SK-N-SH (cell line): Measurements from ENCODE around the gene TGFBR3. TPM values are rescaled to one million over a fixed set of nuclear protein-coding genes. Genes with fewer than 3 reads are reported as not detected.

Experiments
- CTCF ChIA-PET: fragments of 300-600, 350-600 bp; formaldehyde crosslinking; extraction: SDS; loops from one replicate; lab custom pipeline; 2021; lab: Yijun Ruan, JAX
- POLR2A ChIA-PET: fragments of 350-600 bp; sonication (Branson Sonifier 250); formaldehyde crosslinking; extraction: SDS; loops from one replicate; lab custom pipeline; 2020; ENCODE audit warnings: antibody characterized with exemption, inconsistent platforms; lab: Yijun Ruan, JAX
- DNase-seq: peaks from one replicate; pipeline ENCODE4 v3.0.0; 2012
- H2AFZ ChIP-seq: fragments of 200-600 bp; sonication (generic); 2 replicates; pipeline ENCODE4 v1.8.1; 2016; ENCODE audit warnings: antibody characterized with exemption, mild to moderate bottlenecking, low read depth
- H3F3A ChIP-seq: fragments of 200-600 bp; sonication (generic); replicated peaks from 2 replicates; pipeline ENCODE3; 2016; ENCODE audit warnings: antibody characterized with exemption, mild to moderate bottlenecking; ENCODE audit not compliant: insufficient read depth
- H3K27ac ChIP-seq, 2 experiments: fragments of 200-500 bp in 1 of 2; fragments of 200-600 bp in 1 of 2; sonication (Bioruptor generic) in 1 of 2; sonication (generic), shearing (Covaris generic) in 1 of 2; 2 replicates each; pipeline versions ENCODE4 v1.5.1 to v1.6.1; 2014 to 2016; ENCODE audit warnings: low read depth in 2 of 2, inconsistent platforms in 1 of 2, low read length in 1 of 2, mild to moderate bottlenecking in 1 of 2, mixed read lengths in 1 of 2
- H3K27me3 ChIP-seq: fragments of 200-600 bp; sonication (generic), shearing (Covaris generic); 2 replicates; pipeline ENCODE4 v1.6.1; 2016; ENCODE audit warnings: mixed run types; ENCODE audit not compliant: insufficient read depth
- H3K36me3 ChIP-seq, 2 experiments: fragments of 200-500 bp in 1 of 2; fragments of 200-600 bp in 1 of 2; sonication (Bioruptor generic) in 1 of 2; sonication (generic) in 1 of 2; replicated peaks in 1 of 2; 2 replicates each; pipeline versions ENCODE3 to v1.5.1; 2014 to 2016; ENCODE audit warnings: low read length in 1 of 2, mild to moderate bottlenecking in 1 of 2; ENCODE audit not compliant: insufficient read depth in 2 of 2, control insufficient read depth in 1 of 2
- H3K4me1 ChIP-seq, 2 experiments: fragments of 200-500 bp in 1 of 2; fragments of 200-600 bp in 1 of 2; sonication (Bioruptor generic) in 1 of 2; sonication (generic), shearing (Covaris generic) in 1 of 2; 2 replicates each; pipeline versions ENCODE4 v1.5.1 to v1.6.1; 2014 to 2016; ENCODE audit warnings: low read depth in 1 of 2, low read length in 1 of 2, mixed run types in 1 of 2; ENCODE audit not compliant: insufficient read depth in 2 of 2, control insufficient read depth in 1 of 2
- H3K4me2 ChIP-seq: fragments of 200-600 bp; sonication (generic), shearing (Covaris generic); 2 replicates; pipeline ENCODE4 v1.6.1; 2017; ENCODE audit warnings: mixed run types
- H3K4me3 ChIP-seq, 2 experiments: fragments of 200-500 bp in 1 of 2; fragments of 200-600 bp in 1 of 2; sonication (Bioruptor generic) in 1 of 2; sonication (generic), shearing (Covaris generic) in 1 of 2; 2 replicates each; pipeline versions ENCODE4 v1.5.1 to v1.8.1; 2014 to 2016; ENCODE audit warnings: low read depth in 2 of 2, inconsistent platforms in 1 of 2, low read length in 1 of 2, mild to moderate bottlenecking in 1 of 2, mixed read lengths in 1 of 2, moderate library complexity in 1 of 2
- H3K79me2 ChIP-seq: fragments of 200-600 bp; sonication (generic); 2 replicates; pipeline ENCODE4 v1.8.1; 2017; ENCODE audit warnings: mild to moderate bottlenecking; ENCODE audit not compliant: insufficient read depth
- H3K9ac ChIP-seq: fragments of 200-600 bp; sonication (generic); 2 replicates; pipeline ENCODE4 v1.6.1; 2017; ENCODE audit warnings: mixed run types
- H3K9me2 ChIP-seq: fragments of 200-600 bp; sonication (generic); 2 replicates; pipeline ENCODE4 v1.6.1; 2017; ENCODE audit warnings: mixed run types
- H3K9me3 ChIP-seq: fragments of 200-600 bp; sonication (generic); 2 replicates; pipeline ENCODE4 v1.6.1; 2017; ENCODE audit warnings: mixed run types, mild to moderate bottlenecking, moderate library complexity
- H4K20me1 ChIP-seq: fragments of 200-600 bp; sonication (generic); 2 replicates; pipeline ENCODE4 v1.6.1; 2017; ENCODE audit warnings: mild to moderate bottlenecking, mixed run types; ENCODE audit not compliant: insufficient read depth
- ELF1 ChIP-seq: IDR thresholded peaks from 2 replicates; pipeline ENCODE4 v1.4.0; 2012
- EP300 ChIP-seq, 2 experiments: IDR thresholded peaks; 2 replicates each; pipeline versions ENCODE4 v1.4.0 to v1.6.1; 2012; ENCODE audit warnings: borderline replicate concordance in 1 of 2, low read depth in 1 of 2, low read length in 1 of 2
- FOSL2 ChIP-seq: IDR thresholded peaks from 2 replicates; pipeline ENCODE4 v1.4.0; 2012; ENCODE audit warnings: low read depth, mild to moderate bottlenecking, moderate library complexity, borderline replicate concordance
- GATA2 ChIP-seq: sonication (generic); formaldehyde crosslinking; IDR thresholded peaks from 2 replicates; pipeline ENCODE4 v1.5.0; 2020; ENCODE audit warnings: mild to moderate bottlenecking, missing genetic modification reagents
- IRF3 ChIP-seq: fragments of 150-350 bp; IDR thresholded peaks from 2 replicates; pipeline ENCODE4 v1.6.1; 2016; ENCODE audit warnings: mild to moderate bottlenecking, low read depth, low read length
- NFIC ChIP-seq: IDR thresholded peaks from 2 replicates; pipeline ENCODE4 v1.4.0; 2012; ENCODE audit warnings: borderline replicate concordance
- NRF1 ChIP-seq: IDR thresholded peaks from 2 replicates; pipeline ENCODE4 v1.6.1; 2012; ENCODE audit warnings: low read depth, mild to moderate bottlenecking, low read length
- POLR2AphosphoS5 ChIP-seq: IDR thresholded peaks from 2 replicates; pipeline ENCODE4 v1.6.1; 2012; ENCODE audit warnings: low read depth, low read length
- RAD21 ChIP-seq: IDR thresholded peaks from 2 replicates; pipeline ENCODE4 v1.6.1; 2012; ENCODE audit warnings: mild to moderate bottlenecking, low read length
- RCOR1 ChIP-seq: fragments of 150-350 bp; IDR thresholded peaks from 2 replicates; pipeline ENCODE4 v1.6.1; 2017; ENCODE audit warnings: antibody characterized with exemption, low read length
- RXRA ChIP-seq: IDR thresholded peaks from 2 replicates; pipeline ENCODE4 v1.4.0; 2012; ENCODE audit warnings: low read depth, mild to moderate bottlenecking, borderline replicate concordance
- SIN3A ChIP-seq: IDR thresholded peaks from 2 replicates; pipeline ENCODE4 v1.6.1; 2012; ENCODE audit warnings: low read depth, mild to moderate bottlenecking, low read length, moderate library complexity, borderline replicate concordance
- SMC3 ChIP-seq: IDR thresholded peaks from 2 replicates; pipeline ENCODE4 v1.6.1; 2012; ENCODE audit warnings: low read depth, low read length, improper control_type of control experiment
- TAF1 ChIP-seq: IDR thresholded peaks from 2 replicates; pipeline ENCODE4 v1.6.1; 2012; ENCODE audit warnings: low read depth, mild to moderate bottlenecking, low read length, moderate library complexity, borderline replicate concordance
- TEAD4 ChIP-seq: IDR thresholded peaks from 2 replicates; pipeline ENCODE4 v1.4.0; 2012; ENCODE audit warnings: mild to moderate bottlenecking, borderline replicate concordance; ENCODE audit not compliant: insufficient read depth
- USF2 ChIP-seq: fragments of 150-350 bp; IDR thresholded peaks from 2 replicates; pipeline ENCODE4 v1.6.1; 2017; ENCODE audit warnings: antibody characterized with exemption, low read length, low read depth, borderline replicate concordance
- YY1 ChIP-seq: IDR thresholded peaks from 2 replicates; pipeline ENCODE4 v1.4.0; 2012; ENCODE audit warnings: low read depth, mild to moderate bottlenecking
- ZBTB33 ChIP-seq: IDR thresholded peaks from 2 replicates; pipeline ENCODE4 v1.4.0; 2012; ENCODE audit warnings: low read depth, borderline replicate concordance
- WGBS: methylation state at CpG from one replicate; pipeline ENCODE4 v1.1.6; 2017; ENCODE audit warnings: low lambda C conversion rate; 5-methylcytosine and 5-hydroxymethylcytosine counted together
- polyA plus RNA-seq, 3 experiments: library from polyadenylated mRNA; depleted of rRNA; stranded (reverse); fragments of >200 nt; gene quantifications; 2 replicates each; pipeline ENCODE4 v1.2.3, GENCODE V29; 2012
- TF ChIP-seq, protein P1 (sequence below): IDR thresholded peaks from 2 replicates; pipeline ENCODE4; 2012
- TF ChIP-seq, protein P2 (sequence below): IDR thresholded peaks from 2 replicates; pipeline ENCODE4 v1.4.0; 2012; ENCODE audit warnings: low read depth, borderline replicate concordance
- TF ChIP-seq, protein P3 (sequence below): IDR thresholded peaks from 2 replicates; pipeline ENCODE4 v1.4.0; 2012; ENCODE audit warnings: low read depth

TGFBR3 gene
- polyA plus RNA-seq, 1 of the 3 experiments (the other 2 are of a cell fraction): 0.07 TPM

GRCh38 chr1:91929250-91929649 lies 43.3 kb upstream of the TGFBR3 start:
- H4K20me1 ChIP-seq: no peaks in the 10 kb centered on the region
- H3K4me3 ChIP-seq: no peak overlapping the region
- H3K79me2 ChIP-seq: no peaks in the 10 kb centered on the region
- H3K27me3 ChIP-seq: no peaks in the 10 kb centered on the region
- 6% methylated on average over 2 of the region's 2 CpGs for WGBS
- H3K4me2 ChIP-seq: no peak overlapping the region
- no peak overlapping the region for H3K9ac ChIP-seq
- H2AFZ ChIP-seq: no peak overlapping the region
- H3K36me3 ChIP-seq: no peaks in the 10 kb centered on the region
- no peaks in the 10 kb centered on the region for H3K9me3 ChIP-seq
- POLR2A ChIA-PET: no interaction called here
- CTCF ChIA-PET: interaction anchor here (1.2 to 4.5 kb wide), 3 partner anchors 362 to 764 kb away, joined by 6 to 19 read pairs (median 7); no protein-coding TSS in a partner anchor
- no peak overlapping the region for H3K27ac ChIP-seq
- TF ChIP-seq POLR2AphosphoS5 (no peak), TAF1 (no peak), SMC3 (no peak), TEAD4 (no peak), RCOR1 (no peak), EP300 (IDR thresholded peaks at IDR 0.05; ENCODE audit: borderline replicate concordance in 1 of 2, low read depth in 1 of 2, low read length in 1 of 2) (no peak), ZBTB33 (no peak), YY1 (no peak)
- H3F3A ChIP-seq: no peaks in the 10 kb centered on the region
- H3K9me2 ChIP-seq: no peaks in the 10 kb centered on the region
- no peak for DNase-seq
- no peaks in the 10 kb centered on the region for H3K4me1 ChIP-seq

DNA sequence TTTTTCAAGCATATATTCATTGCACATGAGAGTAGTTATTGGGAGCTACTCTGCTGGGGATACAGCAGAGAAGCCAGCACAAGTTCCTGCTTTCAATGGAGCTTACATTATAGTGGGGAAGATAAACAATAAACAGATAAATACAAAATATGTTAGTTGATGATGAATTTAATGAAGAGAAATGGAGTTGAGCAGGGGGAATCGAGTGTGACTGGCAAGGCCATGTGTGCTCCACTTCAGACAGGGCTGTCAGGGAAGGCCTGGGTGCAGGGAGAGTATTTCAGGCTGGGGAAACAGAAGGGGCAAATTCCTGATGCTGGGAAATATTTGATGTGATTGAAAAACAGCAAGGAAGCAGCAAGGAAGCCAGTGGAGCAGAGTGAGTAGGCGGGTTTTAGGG lies 42.1 kb upstream of the TGFBR3 start:
- CTCF ChIA-PET: interaction anchor here (0.7 to 4.5 kb wide), 12 partner anchors 9 to 762 kb away, joined by 3 to 19 read pairs (median 3); no protein-coding TSS in a partner anchor

More for the DNA sequence above, 42.1 kb upstream of the TGFBR3 start:
- H3K4me2 ChIP-seq: no peak overlapping the region
- no peak overlapping the region for H3K27ac ChIP-seq
- no peaks in the 10 kb centered on the region for H3K9me2 ChIP-seq
- no peak for DNase-seq
- H3K79me2 ChIP-seq: no peaks in the 10 kb centered on the region
- H3K4me1 ChIP-seq: no peaks in the 10 kb centered on the region
- H3K9ac ChIP-seq: no peak overlapping the region
- no peaks in the 10 kb centered on the region for H4K20me1 ChIP-seq
- H3K27me3 ChIP-seq: no peaks in the 10 kb centered on the region
- POLR2A ChIA-PET: no interaction called here
- no peaks in the 10 kb centered on the region for H3F3A ChIP-seq
- no peaks in the 10 kb centered on the region for H3K9me3 ChIP-seq
- no peak for TF ChIP-seq NRF1
- no peak for TF ChIP-seq FOSL2
- no peak for TF ChIP-seq IRF3
- TF ChIP-seq, protein P1, sequence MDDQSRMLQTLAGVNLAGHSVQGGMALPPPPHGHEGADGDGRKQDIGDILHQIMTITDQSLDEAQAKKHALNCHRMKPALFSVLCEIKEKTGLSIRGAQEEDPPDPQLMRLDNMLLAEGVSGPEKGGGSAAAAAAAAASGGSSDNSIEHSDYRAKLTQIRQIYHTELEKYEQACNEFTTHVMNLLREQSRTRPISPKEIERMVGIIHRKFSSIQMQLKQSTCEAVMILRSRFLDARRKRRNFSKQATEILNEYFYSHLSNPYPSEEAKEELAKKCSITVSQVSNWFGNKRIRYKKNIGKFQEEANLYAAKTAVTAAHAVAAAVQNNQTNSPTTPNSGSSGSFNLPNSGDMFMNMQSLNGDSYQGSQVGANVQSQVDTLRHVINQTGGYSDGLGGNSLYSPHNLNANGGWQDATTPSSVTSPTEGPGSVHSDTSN: no peak
- TF ChIP-seq, protein P2, sequence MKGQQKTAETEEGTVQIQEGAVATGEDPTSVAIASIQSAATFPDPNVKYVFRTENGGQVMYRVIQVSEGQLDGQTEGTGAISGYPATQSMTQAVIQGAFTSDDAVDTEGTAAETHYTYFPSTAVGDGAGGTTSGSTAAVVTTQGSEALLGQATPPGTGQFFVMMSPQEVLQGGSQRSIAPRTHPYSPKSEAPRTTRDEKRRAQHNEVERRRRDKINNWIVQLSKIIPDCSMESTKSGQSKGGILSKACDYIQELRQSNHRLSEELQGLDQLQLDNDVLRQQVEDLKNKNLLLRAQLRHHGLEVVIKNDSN: no peak
- TF ChIP-seq YY1: no peak
- TF ChIP-seq, protein P3, sequence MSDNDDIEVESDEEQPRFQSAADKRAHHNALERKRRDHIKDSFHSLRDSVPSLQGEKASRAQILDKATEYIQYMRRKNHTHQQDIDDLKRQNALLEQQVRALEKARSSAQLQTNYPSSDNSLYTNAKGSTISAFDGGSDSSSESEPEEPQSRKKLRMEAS: no peak
- TF ChIP-seq TEAD4: no peak
- TF ChIP-seq NFIC: no peak
- no peak for TF ChIP-seq USF2
- no peak for TF ChIP-seq RXRA
- no peak for TF ChIP-seq ELF1
- no peak for TF ChIP-seq SIN3A
- no peak for TF ChIP-seq POLR2AphosphoS5
- TF ChIP-seq RAD21: no peak
- no peak for TF ChIP-seq GATA2 (CRISPR knock-in tag)
- TF ChIP-seq, all 33 proteins: peak for 0
- Histone ChIP-seq H3K4me3 (no peak overlapping the region), H3K36me3 (no peaks in the 10 kb centered on the region), H2AFZ (no peak overlapping the region)
- WGBS: 64% methylated on average over 2 of the region's 2 CpGs
